K562 (cell line): ENCODE results near the gene KLHL30.

Experiments used
- CBX2 ChIP-seq: fragments of 200-600 bp; sonication (generic); IDR thresholded peaks from one replicate; pipeline ENCODE4 v1.6.1; 2012; ENCODE audit warnings: mild to moderate bottlenecking, low read length, inconsistent platforms; ENCODE audit not compliant: insufficient read depth, poor library complexity, severe bottlenecking
- CREB1 ChIP-seq, 2 experiments: sonication (generic) in 1 of 2; formaldehyde crosslinking in 1 of 2; IDR thresholded peaks; 2 replicates each; pipeline versions ENCODE4 v1.6.1 to v1.8.0; 2012 to 2022; ENCODE audit warnings: inconsistent platforms in 1 of 2, mild to moderate bottlenecking in 1 of 2, missing genetic modification reagents in 1 of 2, moderate library complexity in 1 of 2
- GATA2 ChIP-seq: sonication (generic); formaldehyde crosslinking; IDR thresholded peaks from 2 replicates; pipeline ENCODE4 v1.4.0; 2020; ENCODE audit warnings: mild to moderate bottlenecking, missing genetic modification reagents
- KLF16 ChIP-seq: IDR thresholded peaks from 2 replicates; pipeline ENCODE4 v1.6.1; 2016; ENCODE audit warnings: antibody characterized with exemption
- NCOA1 ChIP-seq: fragments of 450-650 bp; IDR thresholded peaks from 2 replicates; pipeline ENCODE4 v1.6.1; 2016; ENCODE audit warnings: low read depth
- NR3C1 ChIP-seq: sonication (generic); formaldehyde crosslinking; IDR thresholded peaks from 2 replicates; pipeline ENCODE4 v1.8.1; 2022; ENCODE audit warnings: missing genetic modification reagents
- SIRT6 ChIP-seq: IDR thresholded peaks from one replicate; pipeline ENCODE4 v1.6.1; 2012; ENCODE audit warnings: low read depth, mild to moderate bottlenecking, control low read depth, inconsistent platforms, low read length, moderate library complexity
- TF ChIP-seq, protein P1 (sequence below), 3 experiments: IDR thresholded peaks in 2 of 3; conservative IDR thresholded peaks in 1 of 3; 2 replicates each; pipeline ENCODE4 v1.5.1; 2011 to 2012; ENCODE audit warnings: low read length in 3 of 3, mild to moderate bottlenecking in 3 of 3, control low read depth in 2 of 3, improper control_type of control experiment in 1 of 3, inconsistent platforms in 1 of 3, low read depth in 1 of 3, mixed read lengths in 1 of 3, moderate library complexity in 1 of 3; ENCODE audit not compliant: insufficient read depth in 2 of 3
- TF ChIP-seq, protein P2 (sequence below): sonication (generic); formaldehyde crosslinking; IDR thresholded peaks from 2 replicates; pipeline ENCODE4 v1.5.0; 2020; ENCODE audit warnings: missing genetic modification reagents
- TF ChIP-seq, protein P3 (sequence below): sonication (generic); formaldehyde crosslinking; IDR thresholded peaks from 2 replicates; pipeline ENCODE4 v1.8.0; 2022; ENCODE audit warnings: missing genetic modification reagents, mild to moderate bottlenecking, borderline replicate concordance
- TF ChIP-seq, protein P4 (sequence below): fragments of 200-600 bp; sonication (generic); IDR thresholded peaks from one replicate; pipeline ENCODE4 v1.6.1; 2012; ENCODE audit warnings: mild to moderate bottlenecking, low read depth, low read length, inconsistent platforms
- TF ChIP-seq, protein P5 (sequence below): sonication (generic); formaldehyde crosslinking; IDR thresholded peaks from 2 replicates; pipeline ENCODE4 v1.8.1; 2023; ENCODE audit warnings: mild to moderate bottlenecking, missing genetic modification reagents, moderate library complexity

DNA sequence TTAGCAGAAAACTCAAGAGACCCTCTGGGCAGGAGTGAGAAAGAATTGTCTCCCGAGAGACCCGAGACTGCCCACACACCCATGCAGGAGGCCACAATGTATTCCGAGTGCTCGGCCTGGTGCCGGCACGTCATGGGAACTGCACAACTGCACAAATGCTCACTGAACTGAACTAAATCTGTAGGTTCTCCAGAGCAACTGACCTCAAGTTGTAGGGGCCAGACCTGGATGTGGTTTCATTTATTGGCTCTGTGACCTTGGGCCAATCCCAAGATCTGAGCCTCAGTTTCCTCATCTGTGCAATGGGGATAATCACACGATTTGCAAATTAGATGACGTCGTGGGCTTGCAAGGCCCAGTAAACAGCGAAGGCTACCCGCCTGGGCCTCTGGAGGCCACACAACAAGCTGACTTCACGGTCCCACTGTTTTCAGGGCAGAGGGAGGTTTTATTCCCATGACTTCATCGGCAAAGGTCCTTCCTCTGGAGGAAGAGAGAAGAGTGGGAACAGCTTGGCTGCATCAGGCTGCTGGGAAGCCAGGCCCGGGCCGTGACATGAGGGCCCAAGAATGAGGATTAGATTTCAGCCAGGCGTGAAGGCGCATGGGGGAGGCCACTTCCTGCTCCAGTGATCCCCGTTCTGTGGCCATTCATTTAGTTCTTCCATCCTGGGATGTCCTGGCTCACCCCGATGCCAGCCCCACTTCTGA is 16.7 kb downstream of the KLHL30 start:
- TF ChIP-seq CBX2 (no peak), KLF16 (no peak), NR3C1 (CRISPR knock-in tag) (no peak), NCOA1 (no peak), GATA2 (CRISPR knock-in tag) (no peak), CREB1 (IDR thresholded peaks at IDR 0.05) (no peak), CREB1 (CRISPR knock-in tag; IDR thresholded peaks at IDR 0.05) (no peak), SIRT6 (no peak)
- TF ChIP-seq, protein P1, sequence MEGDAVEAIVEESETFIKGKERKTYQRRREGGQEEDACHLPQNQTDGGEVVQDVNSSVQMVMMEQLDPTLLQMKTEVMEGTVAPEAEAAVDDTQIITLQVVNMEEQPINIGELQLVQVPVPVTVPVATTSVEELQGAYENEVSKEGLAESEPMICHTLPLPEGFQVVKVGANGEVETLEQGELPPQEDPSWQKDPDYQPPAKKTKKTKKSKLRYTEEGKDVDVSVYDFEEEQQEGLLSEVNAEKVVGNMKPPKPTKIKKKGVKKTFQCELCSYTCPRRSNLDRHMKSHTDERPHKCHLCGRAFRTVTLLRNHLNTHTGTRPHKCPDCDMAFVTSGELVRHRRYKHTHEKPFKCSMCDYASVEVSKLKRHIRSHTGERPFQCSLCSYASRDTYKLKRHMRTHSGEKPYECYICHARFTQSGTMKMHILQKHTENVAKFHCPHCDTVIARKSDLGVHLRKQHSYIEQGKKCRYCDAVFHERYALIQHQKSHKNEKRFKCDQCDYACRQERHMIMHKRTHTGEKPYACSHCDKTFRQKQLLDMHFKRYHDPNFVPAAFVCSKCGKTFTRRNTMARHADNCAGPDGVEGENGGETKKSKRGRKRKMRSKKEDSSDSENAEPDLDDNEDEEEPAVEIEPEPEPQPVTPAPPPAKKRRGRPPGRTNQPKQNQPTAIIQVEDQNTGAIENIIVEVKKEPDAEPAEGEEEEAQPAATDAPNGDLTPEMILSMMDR (IDR thresholded peaks at IDR 0.05 in 2 of 3, conservative IDR thresholded peaks at IDR 0.05 in 1 of 3; ENCODE audit: insufficient read depth in 2 of 3, low read depth in 1 of 3, low read length in 3 of 3): no peak
- TF ChIP-seq, protein P2, sequence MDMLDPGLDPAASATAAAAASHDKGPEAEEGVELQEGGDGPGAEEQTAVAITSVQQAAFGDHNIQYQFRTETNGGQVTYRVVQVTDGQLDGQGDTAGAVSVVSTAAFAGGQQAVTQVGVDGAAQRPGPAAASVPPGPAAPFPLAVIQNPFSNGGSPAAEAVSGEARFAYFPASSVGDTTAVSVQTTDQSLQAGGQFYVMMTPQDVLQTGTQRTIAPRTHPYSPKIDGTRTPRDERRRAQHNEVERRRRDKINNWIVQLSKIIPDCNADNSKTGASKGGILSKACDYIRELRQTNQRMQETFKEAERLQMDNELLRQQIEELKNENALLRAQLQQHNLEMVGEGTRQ (CRISPR knock-in tag): no peak
- TF ChIP-seq, protein P3, sequence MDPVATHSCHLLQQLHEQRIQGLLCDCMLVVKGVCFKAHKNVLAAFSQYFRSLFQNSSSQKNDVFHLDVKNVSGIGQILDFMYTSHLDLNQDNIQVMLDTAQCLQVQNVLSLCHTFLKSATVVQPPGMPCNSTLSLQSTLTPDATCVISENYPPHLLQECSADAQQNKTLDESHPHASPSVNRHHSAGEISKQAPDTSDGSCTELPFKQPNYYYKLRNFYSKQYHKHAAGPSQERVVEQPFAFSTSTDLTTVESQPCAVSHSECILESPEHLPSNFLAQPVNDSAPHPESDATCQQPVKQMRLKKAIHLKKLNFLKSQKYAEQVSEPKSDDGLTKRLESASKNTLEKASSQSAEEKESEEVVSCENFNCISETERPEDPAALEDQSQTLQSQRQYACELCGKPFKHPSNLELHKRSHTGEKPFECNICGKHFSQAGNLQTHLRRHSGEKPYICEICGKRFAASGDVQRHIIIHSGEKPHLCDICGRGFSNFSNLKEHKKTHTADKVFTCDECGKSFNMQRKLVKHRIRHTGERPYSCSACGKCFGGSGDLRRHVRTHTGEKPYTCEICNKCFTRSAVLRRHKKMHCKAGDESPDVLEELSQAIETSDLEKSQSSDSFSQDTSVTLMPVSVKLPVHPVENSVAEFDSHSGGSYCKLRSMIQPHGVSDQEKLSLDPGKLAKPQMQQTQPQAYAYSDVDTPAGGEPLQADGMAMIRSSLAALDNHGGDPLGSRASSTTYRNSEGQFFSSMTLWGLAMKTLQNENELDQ (CRISPR knock-in tag): no peak
- TF ChIP-seq, protein P4, sequence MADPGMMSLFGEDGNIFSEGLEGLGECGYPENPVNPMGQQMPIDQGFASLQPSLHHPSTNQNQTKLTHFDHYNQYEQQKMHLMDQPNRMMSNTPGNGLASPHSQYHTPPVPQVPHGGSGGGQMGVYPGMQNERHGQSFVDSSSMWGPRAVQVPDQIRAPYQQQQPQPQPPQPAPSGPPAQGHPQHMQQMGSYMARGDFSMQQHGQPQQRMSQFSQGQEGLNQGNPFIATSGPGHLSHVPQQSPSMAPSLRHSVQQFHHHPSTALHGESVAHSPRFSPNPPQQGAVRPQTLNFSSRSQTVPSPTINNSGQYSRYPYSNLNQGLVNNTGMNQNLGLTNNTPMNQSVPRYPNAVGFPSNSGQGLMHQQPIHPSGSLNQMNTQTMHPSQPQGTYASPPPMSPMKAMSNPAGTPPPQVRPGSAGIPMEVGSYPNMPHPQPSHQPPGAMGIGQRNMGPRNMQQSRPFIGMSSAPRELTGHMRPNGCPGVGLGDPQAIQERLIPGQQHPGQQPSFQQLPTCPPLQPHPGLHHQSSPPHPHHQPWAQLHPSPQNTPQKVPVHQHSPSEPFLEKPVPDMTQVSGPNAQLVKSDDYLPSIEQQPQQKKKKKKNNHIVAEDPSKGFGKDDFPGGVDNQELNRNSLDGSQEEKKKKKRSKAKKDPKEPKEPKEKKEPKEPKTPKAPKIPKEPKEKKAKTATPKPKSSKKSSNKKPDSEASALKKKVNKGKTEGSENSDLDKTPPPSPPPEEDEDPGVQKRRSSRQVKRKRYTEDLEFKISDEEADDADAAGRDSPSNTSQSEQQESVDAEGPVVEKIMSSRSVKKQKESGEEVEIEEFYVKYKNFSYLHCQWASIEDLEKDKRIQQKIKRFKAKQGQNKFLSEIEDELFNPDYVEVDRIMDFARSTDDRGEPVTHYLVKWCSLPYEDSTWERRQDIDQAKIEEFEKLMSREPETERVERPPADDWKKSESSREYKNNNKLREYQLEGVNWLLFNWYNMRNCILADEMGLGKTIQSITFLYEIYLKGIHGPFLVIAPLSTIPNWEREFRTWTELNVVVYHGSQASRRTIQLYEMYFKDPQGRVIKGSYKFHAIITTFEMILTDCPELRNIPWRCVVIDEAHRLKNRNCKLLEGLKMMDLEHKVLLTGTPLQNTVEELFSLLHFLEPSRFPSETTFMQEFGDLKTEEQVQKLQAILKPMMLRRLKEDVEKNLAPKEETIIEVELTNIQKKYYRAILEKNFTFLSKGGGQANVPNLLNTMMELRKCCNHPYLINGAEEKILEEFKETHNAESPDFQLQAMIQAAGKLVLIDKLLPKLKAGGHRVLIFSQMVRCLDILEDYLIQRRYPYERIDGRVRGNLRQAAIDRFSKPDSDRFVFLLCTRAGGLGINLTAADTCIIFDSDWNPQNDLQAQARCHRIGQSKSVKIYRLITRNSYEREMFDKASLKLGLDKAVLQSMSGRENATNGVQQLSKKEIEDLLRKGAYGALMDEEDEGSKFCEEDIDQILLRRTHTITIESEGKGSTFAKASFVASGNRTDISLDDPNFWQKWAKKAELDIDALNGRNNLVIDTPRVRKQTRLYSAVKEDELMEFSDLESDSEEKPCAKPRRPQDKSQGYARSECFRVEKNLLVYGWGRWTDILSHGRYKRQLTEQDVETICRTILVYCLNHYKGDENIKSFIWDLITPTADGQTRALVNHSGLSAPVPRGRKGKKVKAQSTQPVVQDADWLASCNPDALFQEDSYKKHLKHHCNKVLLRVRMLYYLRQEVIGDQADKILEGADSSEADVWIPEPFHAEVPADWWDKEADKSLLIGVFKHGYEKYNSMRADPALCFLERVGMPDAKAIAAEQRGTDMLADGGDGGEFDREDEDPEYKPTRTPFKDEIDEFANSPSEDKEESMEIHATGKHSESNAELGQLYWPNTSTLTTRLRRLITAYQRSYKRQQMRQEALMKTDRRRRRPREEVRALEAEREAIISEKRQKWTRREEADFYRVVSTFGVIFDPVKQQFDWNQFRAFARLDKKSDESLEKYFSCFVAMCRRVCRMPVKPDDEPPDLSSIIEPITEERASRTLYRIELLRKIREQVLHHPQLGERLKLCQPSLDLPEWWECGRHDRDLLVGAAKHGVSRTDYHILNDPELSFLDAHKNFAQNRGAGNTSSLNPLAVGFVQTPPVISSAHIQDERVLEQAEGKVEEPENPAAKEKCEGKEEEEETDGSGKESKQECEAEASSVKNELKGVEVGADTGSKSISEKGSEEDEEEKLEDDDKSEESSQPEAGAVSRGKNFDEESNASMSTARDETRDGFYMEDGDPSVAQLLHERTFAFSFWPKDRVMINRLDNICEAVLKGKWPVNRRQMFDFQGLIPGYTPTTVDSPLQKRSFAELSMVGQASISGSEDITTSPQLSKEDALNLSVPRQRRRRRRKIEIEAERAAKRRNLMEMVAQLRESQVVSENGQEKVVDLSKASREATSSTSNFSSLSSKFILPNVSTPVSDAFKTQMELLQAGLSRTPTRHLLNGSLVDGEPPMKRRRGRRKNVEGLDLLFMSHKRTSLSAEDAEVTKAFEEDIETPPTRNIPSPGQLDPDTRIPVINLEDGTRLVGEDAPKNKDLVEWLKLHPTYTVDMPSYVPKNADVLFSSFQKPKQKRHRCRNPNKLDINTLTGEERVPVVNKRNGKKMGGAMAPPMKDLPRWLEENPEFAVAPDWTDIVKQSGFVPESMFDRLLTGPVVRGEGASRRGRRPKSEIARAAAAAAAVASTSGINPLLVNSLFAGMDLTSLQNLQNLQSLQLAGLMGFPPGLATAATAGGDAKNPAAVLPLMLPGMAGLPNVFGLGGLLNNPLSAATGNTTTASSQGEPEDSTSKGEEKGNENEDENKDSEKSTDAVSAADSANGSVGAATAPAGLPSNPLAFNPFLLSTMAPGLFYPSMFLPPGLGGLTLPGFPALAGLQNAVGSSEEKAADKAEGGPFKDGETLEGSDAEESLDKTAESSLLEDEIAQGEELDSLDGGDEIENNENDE: no peak
- TF ChIP-seq, protein P5, sequence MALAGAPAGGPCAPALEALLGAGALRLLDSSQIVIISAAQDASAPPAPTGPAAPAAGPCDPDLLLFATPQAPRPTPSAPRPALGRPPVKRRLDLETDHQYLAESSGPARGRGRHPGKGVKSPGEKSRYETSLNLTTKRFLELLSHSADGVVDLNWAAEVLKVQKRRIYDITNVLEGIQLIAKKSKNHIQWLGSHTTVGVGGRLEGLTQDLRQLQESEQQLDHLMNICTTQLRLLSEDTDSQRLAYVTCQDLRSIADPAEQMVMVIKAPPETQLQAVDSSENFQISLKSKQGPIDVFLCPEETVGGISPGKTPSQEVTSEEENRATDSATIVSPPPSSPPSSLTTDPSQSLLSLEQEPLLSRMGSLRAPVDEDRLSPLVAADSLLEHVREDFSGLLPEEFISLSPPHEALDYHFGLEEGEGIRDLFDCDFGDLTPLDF: no peak
